ENCODE results near the gene KRTAP10-1. TPM values are rescaled to one million over a fixed set of nuclear protein-coding genes. Genes with fewer than 3 reads are reported as not detected.

The KRTAP10-1 gene
- total RNA-seq, result not detected
- polyA plus RNA-seq, result not detected

- Mint-ChIP-seq H3K27ac (no peak within 1 kb of the TSS), H3K9me3 (peaks cover 0 to 5% (median 0%) of the 10 kb centered on the region in 7 donors), H3K4me1 (peaks cover 0 to 3% (median 0%) of the 10 kb centered on the region in 4 donors), H3K36me3 (no peaks in the 10 kb centered on the region), H3K4me3 (peak within 1 kb of the TSS in 1 of 4 donors; percentile 10), H3K27me3 (no peaks in the 10 kb centered on the region)
- DNase-seq, result no peak
- H3K36me3 ChIP-seq (ENCODE audit: control insufficient read depth, insufficient read depth, low read length), result no peaks in the 10 kb centered on the region
- H3K27me3 ChIP-seq (ENCODE audit: control insufficient read depth, insufficient read depth, low read length), result no peaks in the 10 kb centered on the region
- H3K9me3 ChIP-seq (ENCODE audit: control insufficient read depth in 2 of 2, low read length in 2 of 2), result peaks cover 0 to 16% of the 10 kb centered on the region in 2 experiments
- H3K27ac ChIP-seq (ENCODE audit: insufficient read depth, low read length, poor library complexity, severe bottlenecking), result no peak within 1 kb of the TSS
- ATAC-seq (ENCODE audit: low read depth in 2 of 2), result no peak
- H3K4me3 ChIP-seq (ENCODE audit: low read depth, low read length), result no peak within 1 kb of the TSS
- H3K4me1 ChIP-seq (ENCODE audit: control insufficient read depth, insufficient read depth, low read length, poor library complexity, severe bottlenecking), result no peaks in the 10 kb centered on the region
These were observed at the start of gene KRTAP10-1 for GRCh38 chr21:44539991-44540666. Gene KRTAP10-1, minus strand, starts transcription at chr21:44540195. Its CDS starts 45 bp downstream, at chr21:44540150.

GRCh38 chr21:44589094-44589493 is 49.1 kb upstream of the KRTAP10-1 start:
- Mint-ChIP-seq H3K27me3 (peaks cover 13% of the 10 kb centered on the region), H3K36me3 (peaks cover 3% of the 10 kb centered on the region), H3K4me1 (peaks cover 4 to 9% (median 5%) of the 10 kb centered on the region in 4 donors), H3K4me3 (no peak overlapping the region), H3K27ac (no peak overlapping the region), H3K9me3 (peaks cover 0 to 3% (median 0%) of the 10 kb centered on the region in 7 donors)
- no peaks in the 10 kb centered on the region for H3K36me3 ChIP-seq (ENCODE audit: control insufficient read depth, insufficient read depth, low read length)
- H3K9me3 ChIP-seq (ENCODE audit: control insufficient read depth in 2 of 2, low read length in 2 of 2), result no peaks in the 10 kb centered on the region
- H3K27me3 ChIP-seq (ENCODE audit: control insufficient read depth, insufficient read depth, low read length), result peaks cover 11% of the 10 kb centered on the region
- ATAC-seq (ENCODE audit: low read depth in 2 of 2) (no peak), DNase-seq (no peak)
- H3K4me1 ChIP-seq (ENCODE audit: control insufficient read depth, insufficient read depth, low read length, poor library complexity, severe bottlenecking), result no peaks in the 10 kb centered on the region
- H3K4me3 ChIP-seq (ENCODE audit: low read depth, low read length), result no peak overlapping the region
- no peak overlapping the region for H3K27ac ChIP-seq (ENCODE audit: insufficient read depth, low read length, poor library complexity, severe bottlenecking)

GRCh38 chr21:44585892-44586291 is 45.9 kb upstream of the KRTAP10-1 start:
- peaks cover 9 to 16% (median 11%) of the 10 kb centered on the region in 4 donors for H3K4me1 Mint-ChIP-seq
- H3K9me3 Mint-ChIP-seq, result peaks cover 0 to 15% (median 9%) of the 10 kb centered on the region in 7 donors

GRCh38 chr21:44583800-44584147 is 43.8 kb upstream of the KRTAP10-1 start:
- Histone ChIP-seq H3K27me3 (ENCODE audit: control insufficient read depth, insufficient read depth, low read length) (peaks cover 9% of the 10 kb centered on the region), H3K9me3 (ENCODE audit: control insufficient read depth in 2 of 2, low read length in 2 of 2) (peaks cover 10 to 14% of the 10 kb centered on the region in 2 experiments), H3K4me1 (ENCODE audit: control insufficient read depth, insufficient read depth, low read length, poor library complexity, severe bottlenecking) (no peaks in the 10 kb centered on the region), H3K36me3 (ENCODE audit: control insufficient read depth, insufficient read depth, low read length) (no peaks in the 10 kb centered on the region), H3K4me3 (ENCODE audit: low read depth, low read length) (no peak overlapping the region), H3K27ac (ENCODE audit: insufficient read depth, low read length, poor library complexity, severe bottlenecking) (no peak overlapping the region)
- Mint-ChIP-seq H3K27ac (no peak overlapping the region), H3K36me3 (peaks cover 3% of the 10 kb centered on the region), H3K4me1 (peaks cover 9 to 16% (median 11%) of the 10 kb centered on the region in 4 donors), H3K27me3 (peaks cover 30% of the 10 kb centered on the region), H3K4me3 (peak overlapping the region in 1 of 4 donors; percentile 5), H3K9me3 (peaks cover 0 to 26% (median 12%) of the 10 kb centered on the region in 7 donors)
- ATAC-seq (ENCODE audit: low read depth in 2 of 2) (peak; percentile 87 to 92), DNase-seq (peak in 2 of 3 donors; percentile 35 to 67)

More at GRCh38 chr21:44585892-44586291, 45.9 kb upstream of the KRTAP10-1 start:
- Mint-ChIP-seq H3K27ac (peak overlapping the region in 1 of 3 donors; percentile 12), H3K4me3 (no peak overlapping the region), H3K36me3 (peaks cover 3% of the 10 kb centered on the region), H3K27me3 (peaks cover 24% of the 10 kb centered on the region)
- Histone ChIP-seq H3K9me3 (ENCODE audit: control insufficient read depth in 2 of 2, low read length in 2 of 2) (peaks cover 8 to 14% of the 10 kb centered on the region in 2 experiments), H3K4me1 (ENCODE audit: control insufficient read depth, insufficient read depth, low read length, poor library complexity, severe bottlenecking) (no peaks in the 10 kb centered on the region), H3K27ac (ENCODE audit: insufficient read depth, low read length, poor library complexity, severe bottlenecking) (no peak overlapping the region), H3K36me3 (ENCODE audit: control insufficient read depth, insufficient read depth, low read length) (no peaks in the 10 kb centered on the region), H3K27me3 (ENCODE audit: control insufficient read depth, insufficient read depth, low read length) (peaks cover 11% of the 10 kb centered on the region), H3K4me3 (ENCODE audit: low read depth, low read length) (no peak overlapping the region)
- ATAC-seq (ENCODE audit: low read depth in 2 of 2) (no peak), DNase-seq (no peak)

GRCh38 chr21:44583089-44583799 is 43.2 kb upstream of the KRTAP10-1 start:
- peaks cover 9% of the 10 kb centered on the region for H3K27me3 ChIP-seq (ENCODE audit: control insufficient read depth, insufficient read depth, low read length)
- no peak overlapping the region for H3K4me3 ChIP-seq (ENCODE audit: low read depth, low read length)
- ATAC-seq (ENCODE audit: low read depth in 2 of 2) (no peak), DNase-seq (no peak)
- peaks cover 0 to 26% (median 12%) of the 10 kb centered on the region in 7 donors for H3K9me3 Mint-ChIP-seq
- no peak overlapping the region for H3K4me3 Mint-ChIP-seq
- peaks cover 10 to 14% of the 10 kb centered on the region in 2 experiments for H3K9me3 ChIP-seq (ENCODE audit: control insufficient read depth in 2 of 2, low read length in 2 of 2)
- H3K27me3 Mint-ChIP-seq, result peaks cover 32% of the 10 kb centered on the region
- no peaks in the 10 kb centered on the region for H3K36me3 ChIP-seq (ENCODE audit: control insufficient read depth, insufficient read depth, low read length)
- H3K4me1 Mint-ChIP-seq, result peaks cover 9 to 16% (median 11%) of the 10 kb centered on the region in 4 donors
- H3K27ac ChIP-seq (ENCODE audit: insufficient read depth, low read length, poor library complexity, severe bottlenecking), result no peak overlapping the region
- peaks cover 3% of the 10 kb centered on the region for H3K36me3 Mint-ChIP-seq
- no peaks in the 10 kb centered on the region for H3K4me1 ChIP-seq (ENCODE audit: control insufficient read depth, insufficient read depth, low read length, poor library complexity, severe bottlenecking)
- peak overlapping the region in 1 of 3 donors; percentile 62 for H3K27ac Mint-ChIP-seq

- ATAC-seq (ENCODE audit: low read depth in 2 of 2), result no peak
These were observed 42.1 kb upstream of the KRTAP10-1 start for GRCh38 chr21:44582055-44582454.

GRCh38 chr21:44581158-44581557 is 41.2 kb upstream of the KRTAP10-1 start:
- Mint-ChIP-seq H3K4me3 (no peak overlapping the region), H3K27ac (no peak overlapping the region), H3K4me1 (peaks cover 9 to 16% (median 11%) of the 10 kb centered on the region in 4 donors), H3K36me3 (peaks cover 9% of the 10 kb centered on the region), H3K27me3 (peaks cover 21% of the 10 kb centered on the region), H3K9me3 (peaks cover 0 to 41% (median 12%) of the 10 kb centered on the region in 7 donors)
- H3K36me3 ChIP-seq (ENCODE audit: control insufficient read depth, insufficient read depth, low read length), result no peaks in the 10 kb centered on the region
- H3K9me3 ChIP-seq (ENCODE audit: control insufficient read depth in 2 of 2, low read length in 2 of 2), result peaks cover 21 to 26% of the 10 kb centered on the region in 2 experiments
- no peak for ATAC-seq (ENCODE audit: low read depth in 2 of 2)
- peaks cover 5% of the 10 kb centered on the region for H3K27me3 ChIP-seq (ENCODE audit: control insufficient read depth, insufficient read depth, low read length)
- no peak for DNase-seq
- no peaks in the 10 kb centered on the region for H3K4me1 ChIP-seq (ENCODE audit: control insufficient read depth, insufficient read depth, low read length, poor library complexity, severe bottlenecking)
- no peak overlapping the region for H3K27ac ChIP-seq (ENCODE audit: insufficient read depth, low read length, poor library complexity, severe bottlenecking)
- no peak overlapping the region for H3K4me3 ChIP-seq (ENCODE audit: low read depth, low read length)

More at GRCh38 chr21:44582055-44582454, 42.1 kb upstream of the KRTAP10-1 start:
- H3K36me3 Mint-ChIP-seq, result peaks cover 6% of the 10 kb centered on the region
- Histone ChIP-seq H3K4me1 (ENCODE audit: control insufficient read depth, insufficient read depth, low read length, poor library complexity, severe bottlenecking) (no peaks in the 10 kb centered on the region), H3K27ac (ENCODE audit: insufficient read depth, low read length, poor library complexity, severe bottlenecking) (no peak overlapping the region), H3K4me3 (ENCODE audit: low read depth, low read length) (no peak overlapping the region), H3K27me3 (ENCODE audit: control insufficient read depth, insufficient read depth, low read length) (peaks cover 9% of the 10 kb centered on the region), H3K9me3 (ENCODE audit: control insufficient read depth in 2 of 2, low read length in 2 of 2) (peaks cover 14 to 21% of the 10 kb centered on the region in 2 experiments), H3K36me3 (ENCODE audit: control insufficient read depth, insufficient read depth, low read length) (no peaks in the 10 kb centered on the region)
- DNase-seq, result no peak
- H3K27me3 Mint-ChIP-seq, result peaks cover 27% of the 10 kb centered on the region
- H3K27ac Mint-ChIP-seq, result no peak overlapping the region
- no peak overlapping the region for H3K4me3 Mint-ChIP-seq
- peaks cover 9 to 16% (median 11%) of the 10 kb centered on the region in 4 donors for H3K4me1 Mint-ChIP-seq
- peaks cover 0 to 35% (median 12%) of the 10 kb centered on the region in 7 donors for H3K9me3 Mint-ChIP-seq

Data from CD4-positive, CD25-positive, alpha-beta regulatory T cell (primary cell).